ENCODE data around the gene MYH9.
A peak's percentile ranks its signal among the peaks of the same experiment; 100 is the strongest.

Gene MYH9

GRCh38 chr22:36405221-36405661, 17.5 kb upstream of the MYH9 start:
- Histone ChIP-seq H3K9me3 (replicated peaks; ENCODE audit: insufficient read depth, low read length) (no peaks in the 10 kb centered on the region), H3F3A (ENCODE audit: insufficient read depth, low read length) (peaks cover 12% of the 10 kb centered on the region), H3K4me2 (ENCODE audit: low read depth, low read length) (peak overlapping the region; percentile 73), H3K9me2 (replicated peaks; ENCODE audit: insufficient read depth, low read length) (no peaks in the 10 kb centered on the region), H3K4me3 (ENCODE audit: low read length) (no peak overlapping the region), H3K9ac (ENCODE audit: low read length) (peak overlapping the region; percentile 2; the same call in 1 of the 2 replicates), H3K4me1 (ENCODE audit: low read length) (peaks cover 22% of the 10 kb centered on the region), H3K79me2 (ENCODE audit: low read length) (no peaks in the 10 kb centered on the region), H3K27me3 (replicated peaks; ENCODE audit: insufficient read depth, low read length) (no peaks in the 10 kb centered on the region), H3K27ac (ENCODE audit: low read length) (peak overlapping the region; percentile 67), H4K20me1 (ENCODE audit: insufficient read depth, low read length) (no peaks in the 10 kb centered on the region), H3K36me3 (replicated peaks; ENCODE audit: insufficient read depth, low read length) (no peaks in the 10 kb centered on the region), H2AFZ (ENCODE audit: low read length) (peak overlapping the region; percentile 69)
- TF ChIP-seq EZH2phosphoT487 (IDR thresholded peaks at IDR 0.05; ENCODE audit: low read length): no peak
- TF ChIP-seq EZH2 (optimal IDR thresholded peaks at IDR 0.05; ENCODE audit: low read depth, low read length): no peak
- no peak for TF ChIP-seq CTCF (IDR thresholded peaks at IDR 0.05; ENCODE audit: low read length)
- peak; percentile 42 for DNase-seq

GRCh38 chr22:36404446-36404845, 16.7 kb upstream of the MYH9 start:
- Histone ChIP-seq H3K4me1 (ENCODE audit: low read length) (peaks cover 22% of the 10 kb centered on the region), H3K4me3 (ENCODE audit: low read length) (no peak overlapping the region), H3K36me3 (replicated peaks; ENCODE audit: insufficient read depth, low read length) (no peaks in the 10 kb centered on the region), H3K9me2 (replicated peaks; ENCODE audit: insufficient read depth, low read length) (no peaks in the 10 kb centered on the region), H3K79me2 (ENCODE audit: low read length) (no peaks in the 10 kb centered on the region), H4K20me1 (ENCODE audit: insufficient read depth, low read length) (no peaks in the 10 kb centered on the region), H3F3A (ENCODE audit: insufficient read depth, low read length) (peaks cover 12% of the 10 kb centered on the region), H3K27ac (ENCODE audit: low read length) (no peak overlapping the region), H3K9me3 (replicated peaks; ENCODE audit: insufficient read depth, low read length) (no peaks in the 10 kb centered on the region), H3K27me3 (replicated peaks; ENCODE audit: insufficient read depth, low read length) (no peaks in the 10 kb centered on the region), H3K4me2 (ENCODE audit: low read depth, low read length) (no peak overlapping the region), H2AFZ (ENCODE audit: low read length) (no peak overlapping the region), H3K9ac (ENCODE audit: low read length) (no peak overlapping the region)
- no peak for TF ChIP-seq EZH2 (optimal IDR thresholded peaks at IDR 0.05; ENCODE audit: low read depth, low read length)
- no peak for TF ChIP-seq EZH2phosphoT487 (IDR thresholded peaks at IDR 0.05; ENCODE audit: low read length)
- no peak for TF ChIP-seq CTCF (IDR thresholded peaks at IDR 0.05; ENCODE audit: low read length)
- no peak for DNase-seq

- DNase-seq: no peak
- H3K79me2 ChIP-seq (ENCODE audit: low read length): no peaks in the 10 kb centered on the region
- no peaks in the 10 kb centered on the region for H3F3A ChIP-seq (ENCODE audit: insufficient read depth, low read length)
- H2AFZ ChIP-seq (ENCODE audit: low read length): no peak overlapping the region
- no peaks in the 10 kb centered on the region for H3K27me3 ChIP-seq (replicated peaks; ENCODE audit: insufficient read depth, low read length)
- no peaks in the 10 kb centered on the region for H3K9me2 ChIP-seq (replicated peaks; ENCODE audit: insufficient read depth, low read length)
- no peaks in the 10 kb centered on the region for H4K20me1 ChIP-seq (ENCODE audit: insufficient read depth, low read length)
- no peak for TF ChIP-seq CTCF (IDR thresholded peaks at IDR 0.05; ENCODE audit: low read length)
- TF ChIP-seq EZH2phosphoT487 (IDR thresholded peaks at IDR 0.05; ENCODE audit: low read length): no peak
- TF ChIP-seq EZH2 (optimal IDR thresholded peaks at IDR 0.05; ENCODE audit: low read depth, low read length): no peak
- H3K36me3 ChIP-seq (replicated peaks; ENCODE audit: insufficient read depth, low read length): no peaks in the 10 kb centered on the region
- no peak overlapping the region for H3K9ac ChIP-seq (ENCODE audit: low read length)
- H3K4me1 ChIP-seq (ENCODE audit: low read length): peaks cover 1% of the 10 kb centered on the region; the same call in 1 of the 2 replicates
- H3K9me3 ChIP-seq (replicated peaks; ENCODE audit: insufficient read depth, low read length): no peaks in the 10 kb centered on the region
- H3K4me3 ChIP-seq (ENCODE audit: low read length): no peak overlapping the region
- H3K27ac ChIP-seq (ENCODE audit: low read length): no peak overlapping the region
- H3K4me2 ChIP-seq (ENCODE audit: low read depth, low read length): no peak overlapping the region
Observed at GRCh38 chr22:36399472-36399778, 11.7 kb upstream of the MYH9 start.
